Measurements from ENCODE around the gene ST3GAL2.
"Not testable (repeated sequence)": the region's sequence is repeated elsewhere in the genome, so short reads cannot be mapped to it uniquely, and the experiment has no call there.

The ST3GAL2 gene

DNA sequence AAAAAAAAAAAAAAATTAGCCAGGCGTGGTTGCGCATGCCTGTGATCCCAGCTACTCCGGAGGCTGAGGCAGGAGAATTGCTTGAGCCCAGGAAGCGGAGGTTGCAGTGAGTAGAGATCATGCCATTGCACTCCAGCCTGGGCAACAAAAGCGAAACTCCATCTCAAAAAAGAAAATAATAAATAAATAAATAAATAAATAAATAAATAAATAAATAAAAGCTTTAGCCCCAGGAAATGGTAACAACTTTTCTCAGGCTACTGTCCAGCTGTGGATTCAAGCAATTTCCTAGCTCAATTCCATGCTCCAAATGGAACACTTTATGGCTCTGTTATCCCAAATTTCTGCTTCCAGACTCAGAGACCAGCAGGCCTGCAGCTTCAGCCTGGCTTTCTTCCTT, 25.3 kb downstream of the ST3GAL2 start:
- DNase-seq = not testable (repeated sequence)

GRCh38 chr16:70412385-70412784, 26.5 kb downstream of the ST3GAL2 start:
- DNase-seq = no peak

DNA sequence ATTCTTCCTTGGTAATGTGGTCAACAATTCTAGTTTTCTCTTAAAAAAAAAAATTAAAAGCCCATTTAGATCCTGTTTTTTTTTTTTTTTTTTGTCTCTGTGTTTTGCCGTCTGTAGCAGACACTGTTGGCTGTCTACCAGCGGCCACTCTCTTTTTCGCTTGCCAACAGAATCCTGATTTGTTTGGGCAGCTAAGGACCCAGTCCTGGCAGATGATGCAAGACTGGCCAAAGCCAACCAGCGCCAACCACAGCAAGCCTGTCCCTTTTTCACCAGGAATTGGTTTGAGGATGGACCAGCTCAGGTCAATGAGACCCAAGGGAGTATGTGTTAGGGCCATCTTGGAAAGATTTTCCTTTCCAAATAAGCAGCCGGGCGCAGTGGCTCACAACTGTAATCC, 28.2 kb downstream of the ST3GAL2 start:
- DNase-seq = no peak

DNA sequence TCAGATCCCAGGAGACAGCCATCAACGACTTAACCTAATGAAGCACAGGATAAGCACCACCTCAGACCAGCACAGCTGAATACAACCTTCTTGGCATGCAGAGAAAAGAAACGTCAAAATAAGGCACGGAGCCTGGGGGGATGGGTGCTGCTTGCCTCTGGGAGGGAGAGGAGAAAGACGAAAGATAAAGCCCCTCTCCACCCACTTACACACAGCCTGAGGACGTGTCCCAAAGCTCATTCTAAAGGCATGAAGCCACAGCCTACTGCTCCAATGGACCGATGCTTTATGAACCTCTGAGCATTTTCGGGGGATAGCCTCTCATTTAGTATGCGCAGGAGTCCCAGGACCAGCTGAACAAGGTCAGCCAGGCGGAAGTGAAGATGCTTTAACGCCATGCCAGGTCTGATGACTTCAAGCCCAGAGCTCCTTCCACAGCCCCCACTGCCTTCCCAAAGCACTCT, 31.1 kb downstream of the ST3GAL2 start:
- DNase-seq = no peak

DNA sequence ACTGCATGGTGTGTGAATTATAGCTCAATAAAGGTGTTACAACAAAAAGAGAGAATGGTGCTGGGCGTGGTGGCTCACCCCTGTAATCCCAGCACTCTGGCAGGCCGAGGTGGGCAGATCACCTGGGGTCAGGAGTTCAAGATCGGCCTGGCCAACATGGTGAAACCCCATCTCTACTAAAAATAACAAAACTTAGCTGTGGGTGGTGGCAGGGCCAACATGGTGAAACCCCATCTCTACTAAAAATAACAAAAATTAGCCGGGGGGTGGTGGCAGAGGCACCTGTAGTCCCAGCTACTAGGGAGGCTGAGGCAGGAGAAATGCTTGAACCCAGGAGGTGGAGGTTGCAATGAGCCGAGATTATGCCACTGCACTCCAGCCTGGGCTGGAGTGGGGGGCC, 32.8 kb downstream of the ST3GAL2 start:
- DNase-seq = not testable (repeated sequence)

GRCh38 chr16:70402916-70403659, 35.8 kb downstream of the ST3GAL2 start:
- no peak for DNase-seq

DNA sequence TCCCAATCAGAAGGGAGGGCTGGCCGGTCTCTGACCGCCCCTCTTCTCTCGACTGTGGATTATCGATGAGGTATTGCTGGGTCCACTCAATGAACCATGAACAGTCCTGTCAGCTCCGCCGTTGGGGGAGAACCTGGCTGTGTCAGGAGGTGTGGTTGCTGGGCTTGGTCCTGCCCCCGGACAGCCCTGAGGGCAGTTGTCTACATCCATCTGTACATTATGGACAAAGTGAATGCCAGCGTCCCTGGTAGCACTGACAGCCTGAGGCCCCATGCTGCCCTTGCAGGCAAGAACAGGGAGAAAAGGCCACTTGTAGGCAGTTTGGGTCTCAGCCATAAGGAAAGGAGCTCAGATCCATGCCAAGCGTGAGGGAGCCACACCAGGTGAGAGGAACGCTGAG, 38.9 kb downstream of the ST3GAL2 start:
- DNase-seq = no peak

GRCh38 chr16:70399381-70399780, 39.5 kb downstream of the ST3GAL2 start:
- DNase-seq = no peak

GRCh38 chr16:70398177-70398743, 40.6 kb downstream of the ST3GAL2 start:
- DNase-seq = no peak

DNA sequence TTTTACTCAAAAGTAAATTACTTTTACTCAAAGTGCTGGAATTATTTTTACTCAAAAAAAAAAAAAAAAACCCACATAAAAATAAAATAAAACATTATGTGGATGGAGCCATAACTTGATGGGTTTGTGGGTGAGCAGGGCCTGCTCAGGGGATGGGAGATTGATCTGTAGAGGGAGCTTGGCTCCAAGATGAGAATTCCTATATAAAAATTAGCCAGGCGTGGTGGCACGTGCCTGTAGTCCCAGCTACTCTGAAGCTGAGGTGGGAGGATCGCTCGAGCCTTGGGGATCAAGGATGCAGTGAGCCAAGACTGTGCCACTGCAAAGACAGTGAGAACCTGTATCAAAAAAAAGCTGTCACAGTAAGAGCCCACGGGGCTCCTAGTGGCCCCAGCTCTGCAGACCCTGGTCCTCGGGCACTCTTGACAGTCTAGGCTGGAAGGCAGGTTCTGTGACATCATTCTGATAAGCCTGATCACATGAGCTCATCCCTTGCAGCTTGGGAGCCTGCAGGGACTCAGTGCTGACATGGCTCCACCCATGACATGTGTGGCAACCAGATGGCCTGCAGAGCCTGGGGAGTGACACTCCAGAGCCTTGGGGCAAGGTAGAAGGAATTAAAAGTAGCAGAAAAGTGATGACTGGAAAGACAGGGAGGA, 42.5 kb downstream of the ST3GAL2 start:
- DNase-seq = no peak

GRCh38 chr16:70395345-70395901, 43.5 kb downstream of the ST3GAL2 start:
- DNase-seq = peak; percentile 85

GRCh38 chr16:70394853-70395252, 44.0 kb downstream of the ST3GAL2 start:
- no peak for DNase-seq

- no peak for DNase-seq
Measured at GRCh38 chr16:70393662-70394061, 45.2 kb downstream of the ST3GAL2 start.

- no peak for DNase-seq
Measured at GRCh38 chr16:70392606-70393005, 46.3 kb downstream of the ST3GAL2 start.

DNA sequence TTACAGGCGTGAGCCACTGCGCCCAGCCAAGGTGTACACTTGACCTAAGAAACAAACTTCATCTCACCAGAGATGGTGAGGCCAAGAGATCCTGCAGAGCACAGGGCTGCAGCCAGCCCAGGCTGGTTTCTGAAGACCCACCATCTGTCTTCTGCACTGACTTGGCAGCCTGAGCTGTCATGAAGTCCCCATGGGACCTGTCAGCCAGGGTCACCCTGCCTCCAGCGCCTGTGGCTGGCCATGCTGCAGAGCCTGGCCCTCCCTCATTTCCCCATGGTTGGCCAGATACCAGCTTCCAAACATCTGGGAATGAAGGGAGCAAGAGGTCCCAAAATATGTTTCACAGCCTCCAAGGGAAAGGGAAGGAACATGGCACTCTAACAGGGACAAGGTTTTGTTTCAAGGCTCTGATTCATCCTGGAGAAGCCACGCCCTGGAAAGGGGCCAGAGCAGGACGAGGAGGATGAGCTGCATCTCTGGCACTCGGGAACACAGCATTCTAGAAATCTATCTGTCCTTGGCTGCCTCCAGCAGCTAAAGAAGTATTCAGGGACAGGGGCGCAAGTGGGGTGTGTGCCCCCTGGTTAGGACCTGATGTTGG, 46.9 kb downstream of the ST3GAL2 start:
- DNase-seq = no peak

- no peak for DNase-seq
Measured at GRCh38 chr16:70391446-70391845, 47.5 kb downstream of the ST3GAL2 start.

GRCh38 chr16:70390774-70391173, 48.1 kb downstream of the ST3GAL2 start:
- DNase-seq = no peak

DNA sequence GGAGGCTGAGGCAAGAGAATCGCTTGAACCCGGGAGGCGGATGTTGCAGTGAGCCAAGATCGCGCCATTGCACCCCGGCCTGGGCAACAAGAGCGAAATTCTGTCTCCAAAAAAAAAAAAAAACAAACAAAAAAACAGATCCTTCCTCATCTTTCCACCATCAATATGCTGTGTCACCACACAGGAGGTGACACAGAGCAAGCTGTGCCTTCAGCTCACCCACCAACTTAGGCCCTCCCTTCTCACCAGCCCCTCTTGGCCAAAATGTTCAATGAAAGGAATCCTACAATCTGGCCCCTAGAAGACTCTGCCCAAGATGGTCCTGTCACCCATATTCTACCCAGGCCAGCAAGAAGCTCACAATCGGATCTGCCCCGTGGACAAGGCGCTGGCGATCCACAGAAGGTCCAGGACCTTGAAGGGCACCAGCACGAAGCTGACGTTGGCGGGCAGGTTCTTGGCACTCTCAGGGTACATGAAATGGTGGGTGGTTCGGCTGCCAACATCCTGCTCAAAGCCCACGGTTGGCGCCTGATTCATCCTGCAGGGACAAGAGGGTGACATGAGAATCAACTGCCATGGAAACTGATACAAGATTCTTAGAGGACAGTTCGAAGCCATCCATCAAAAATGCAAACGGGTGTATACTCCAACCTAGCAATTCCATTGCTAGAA, 50.8 kb downstream of the ST3GAL2 start:
- no peak for DNase-seq

GRCh38 chr16:70386289-70386986, 52.5 kb downstream of the ST3GAL2 start:
- DNase-seq = not testable (repeated sequence)

DNA sequence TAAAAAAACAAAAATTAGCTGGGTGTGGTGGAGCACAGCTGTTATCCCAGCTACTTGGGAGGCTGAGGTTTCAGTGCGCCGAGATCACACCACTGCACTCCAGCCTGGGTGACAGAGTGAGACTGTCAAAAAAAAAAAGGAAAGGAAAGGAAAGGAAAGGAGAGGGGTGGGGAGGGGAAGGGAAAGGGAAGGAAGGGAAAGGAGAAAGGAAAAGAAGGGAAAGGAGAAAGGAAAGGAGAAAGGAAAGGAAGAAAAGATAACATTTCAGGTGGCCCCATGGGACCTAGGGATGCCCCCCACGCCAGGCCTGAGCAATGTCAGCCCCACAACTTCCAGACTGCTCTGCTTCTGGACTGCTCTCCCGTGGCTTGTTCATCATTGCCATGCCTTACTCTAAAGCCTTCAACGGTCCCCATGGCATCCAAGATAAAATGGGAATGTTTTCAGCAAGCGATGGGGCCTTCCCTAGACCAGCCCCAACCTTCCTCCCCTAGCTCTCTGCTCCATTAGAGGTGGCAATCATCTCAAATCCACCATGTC, 55.4 kb downstream of the ST3GAL2 start:
- no peak for DNase-seq

DNA sequence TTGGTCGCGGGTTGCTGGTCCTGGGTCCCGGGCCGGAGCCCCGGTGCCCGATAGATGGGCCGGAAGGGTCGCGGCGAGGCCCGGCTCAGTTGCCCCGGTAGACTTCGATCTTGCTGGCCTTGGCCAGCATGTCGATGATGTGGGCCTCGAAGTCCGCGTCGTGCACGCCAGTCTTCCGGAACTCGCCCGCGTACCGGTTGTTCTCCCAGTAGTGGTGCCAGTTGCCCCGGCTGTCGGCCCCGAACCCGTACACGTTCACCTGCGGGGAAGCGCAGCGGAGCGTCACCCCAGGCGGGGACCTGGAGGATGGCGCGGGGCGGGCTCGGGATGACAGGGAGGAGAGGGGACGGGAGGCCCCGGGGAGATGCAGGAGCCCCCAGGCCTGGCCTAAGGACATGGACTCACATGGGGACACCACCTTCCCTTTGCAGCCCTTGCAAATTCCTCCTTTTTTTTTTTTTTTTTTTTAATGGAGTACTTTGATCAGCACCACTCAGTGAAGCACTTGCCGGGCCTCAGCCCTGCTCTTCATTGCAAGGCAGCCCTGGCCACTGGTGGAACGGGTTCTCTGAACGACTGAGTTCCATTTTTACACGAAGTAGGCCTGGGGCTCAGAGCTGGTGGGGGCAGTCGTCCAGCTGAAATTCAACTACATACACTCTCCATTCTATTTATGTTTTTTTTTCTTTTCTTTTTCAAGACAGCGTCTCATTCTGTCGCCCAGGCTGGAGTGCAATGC, 57.1 kb downstream of the ST3GAL2 start:
- DNase-seq = no peak

All from stimulated activated CD8-positive, alpha-beta memory T cell treated with anti-CD3 and anti-CD28 coated beads, Interleukin-4, amount 100 ng/mL, for 48 hours (primary cell).